Endodermal cell (in vitro differentiated cells): ENCODE data around the gene CCT4. TPM values are rescaled to one million over a fixed set of nuclear protein-coding genes. Genes with fewer than 3 reads are reported as not detected.
"Not testable (repeated sequence)": the region's sequence is repeated elsewhere in the genome, so short reads cannot be mapped to it uniquely, and the experiment has no call there.

Experiments
- DNase-seq: peaks from one replicate; pipeline ENCODE4 v3.0.0-alpha.2; 2017
- H3K27ac ChIP-seq: 2 replicates; pipeline ENCODE4 v1.5.1; 2013; ENCODE audit warnings: mild to moderate bottlenecking, low read depth, low read length, moderate library complexity
- H3K27me3 ChIP-seq: 2 replicates; pipeline ENCODE4 v1.6.1; 2013; ENCODE audit warnings: mild to moderate bottlenecking, low read length, moderate library complexity; ENCODE audit not compliant: insufficient read depth, control insufficient read depth, poor library complexity, severe bottlenecking
- H3K36me3 ChIP-seq: 2 replicates; pipeline ENCODE4 v1.7.0; 2013; ENCODE audit warnings: mild to moderate bottlenecking, low read length, moderate library complexity; ENCODE audit not compliant: control insufficient read depth, insufficient read depth
- H3K4me1 ChIP-seq: one replicate; pipeline ENCODE4 v1.7.0; 2013; ENCODE audit warnings: low read length; ENCODE audit not compliant: control insufficient read depth, insufficient read depth
- H3K4me3 ChIP-seq: 2 replicates; pipeline ENCODE4 v1.5.1; 2013; ENCODE audit warnings: mild to moderate bottlenecking, low read length, moderate library complexity
- H3K9ac ChIP-seq: 2 replicates; pipeline ENCODE4 v1.6.1; 2013; ENCODE audit warnings: mild to moderate bottlenecking, low read length, moderate library complexity; ENCODE audit not compliant: poor library complexity, severe bottlenecking; ENCODE audit errors: extremely low read depth
- H3K9me3 ChIP-seq: 2 replicates; pipeline ENCODE4 v1.6.1; 2013; ENCODE audit warnings: mild to moderate bottlenecking, low read length, moderate library complexity; ENCODE audit not compliant: control insufficient read depth
- H3K27ac Mint-ChIP-seq: 2 replicates; pipeline ENCODE4 v1.8.0; 2020; ENCODE audit warnings: mixed read lengths
- H3K27me3 Mint-ChIP-seq: 2 replicates; pipeline ENCODE4 v1.8.0; 2021; ENCODE audit warnings: mild to moderate bottlenecking, mixed read lengths; ENCODE audit not compliant: insufficient read depth
- H3K36me3 Mint-ChIP-seq: 2 replicates; pipeline ENCODE4 v1.8.0; 2020; ENCODE audit warnings: low read depth, mixed read lengths
- H3K4me1 Mint-ChIP-seq: 2 replicates; pipeline ENCODE4 v1.8.0; 2020; ENCODE audit warnings: mixed read lengths
- H3K4me3 Mint-ChIP-seq: 2 replicates; pipeline ENCODE4 v1.8.0; 2020; ENCODE audit warnings: mild to moderate bottlenecking, moderate library complexity, mixed read lengths
- H3K9me3 Mint-ChIP-seq: 2 replicates; pipeline ENCODE4 v1.8.0; 2020; ENCODE audit warnings: mild to moderate bottlenecking, mixed read lengths
- whole genome bisulfite sequencing, 2 experiments: methylation state at CpG; one replicate each; pipeline versions ENCODE4 v1.1.5 to v1.1.7; 2013; ENCODE audit warnings: missing lambda C conversion rate in 2 of 2, mixed read lengths in 1 of 2; ENCODE audit not compliant: insufficient coverage in 1 of 2, insufficient read length in 1 of 2; 5-methylcytosine and 5-hydroxymethylcytosine counted together
- total RNA-seq, 2 donors: library from RNA; stranded (reverse); fragmentation: NEBNext Ultra II Directional in 1 of 2; extraction: Animal tissue kit (Norgen Biotek cat#: 25700) in 1 of 2; gene quantifications; 2 replicates in 1 of 2; 3 replicates in 1 of 2; pipeline ENCODE4 v1.2.1, GENCODE V29; 2021
- TF ChIP-seq, protein P1 (sequence below): fragments of 200-600 bp; sonication (generic); conservative IDR thresholded peaks from 2 replicates; pipeline ENCODE4 v1.5.0; 2021; ENCODE audit warnings: antibody characterized with exemption, mild to moderate bottlenecking

Gene CCT4
- total RNA-seq, 2 donors from 2014 or later = 259 to 315 TPM

- no peak for DNase-seq
- no peak overlapping the region for H3K9ac ChIP-seq
- no peaks in the 10 kb centered on the region for H3K4me1 ChIP-seq
- H3K4me3 Mint-ChIP-seq = no peak overlapping the region
- no peaks in the 10 kb centered on the region for H3K9me3 Mint-ChIP-seq
- no peak overlapping the region for H3K27ac ChIP-seq
- H3K27me3 Mint-ChIP-seq = no peaks in the 10 kb centered on the region
- no peak overlapping the region for H3K4me3 ChIP-seq
- no peaks in the 10 kb centered on the region for H3K9me3 ChIP-seq
- peaks cover 89% of the 10 kb centered on the region for H3K36me3 ChIP-seq
- no peaks in the 10 kb centered on the region for H3K27me3 ChIP-seq
- peaks cover 73% of the 10 kb centered on the region for H3K36me3 Mint-ChIP-seq
- 96 to 100% methylated on average over 4 to 5 of the region's 5 CpGs for WGBS, 2 experiments
- H3K4me1 Mint-ChIP-seq = peaks cover 8% of the 10 kb centered on the region
- no peak overlapping the region for H3K27ac Mint-ChIP-seq
- TF ChIP-seq, protein P1, sequence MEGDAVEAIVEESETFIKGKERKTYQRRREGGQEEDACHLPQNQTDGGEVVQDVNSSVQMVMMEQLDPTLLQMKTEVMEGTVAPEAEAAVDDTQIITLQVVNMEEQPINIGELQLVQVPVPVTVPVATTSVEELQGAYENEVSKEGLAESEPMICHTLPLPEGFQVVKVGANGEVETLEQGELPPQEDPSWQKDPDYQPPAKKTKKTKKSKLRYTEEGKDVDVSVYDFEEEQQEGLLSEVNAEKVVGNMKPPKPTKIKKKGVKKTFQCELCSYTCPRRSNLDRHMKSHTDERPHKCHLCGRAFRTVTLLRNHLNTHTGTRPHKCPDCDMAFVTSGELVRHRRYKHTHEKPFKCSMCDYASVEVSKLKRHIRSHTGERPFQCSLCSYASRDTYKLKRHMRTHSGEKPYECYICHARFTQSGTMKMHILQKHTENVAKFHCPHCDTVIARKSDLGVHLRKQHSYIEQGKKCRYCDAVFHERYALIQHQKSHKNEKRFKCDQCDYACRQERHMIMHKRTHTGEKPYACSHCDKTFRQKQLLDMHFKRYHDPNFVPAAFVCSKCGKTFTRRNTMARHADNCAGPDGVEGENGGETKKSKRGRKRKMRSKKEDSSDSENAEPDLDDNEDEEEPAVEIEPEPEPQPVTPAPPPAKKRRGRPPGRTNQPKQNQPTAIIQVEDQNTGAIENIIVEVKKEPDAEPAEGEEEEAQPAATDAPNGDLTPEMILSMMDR = no peak
Measured at GRCh38 chr2:61882850-61883249, 5.6 kb downstream of the CCT4 start.

GRCh38 chr2:61879351-61879750 is 9.1 kb downstream of the CCT4 start:
- DNase-seq, H3K9me3 Mint-ChIP-seq, H3K9me3 ChIP-seq, H3K9ac ChIP-seq, H3K27ac ChIP-seq, H3K4me3 ChIP-seq, H3K4me1 ChIP-seq, H3K27me3 ChIP-seq, H3K27ac Mint-ChIP-seq, H3K27me3 Mint-ChIP-seq, H3K4me1 Mint-ChIP-seq, H3K4me3 Mint-ChIP-seq: not testable (repeated sequence)
- H3K36me3 Mint-ChIP-seq = peaks cover 80% of the 10 kb centered on the region
- WGBS, 2 experiments = 100% methylated on average over 1 of the region's 4 CpGs; no CpG with 5 or more reads in 1 of the 2 experiments
- peaks cover 97% of the 10 kb centered on the region for H3K36me3 ChIP-seq

DNA sequence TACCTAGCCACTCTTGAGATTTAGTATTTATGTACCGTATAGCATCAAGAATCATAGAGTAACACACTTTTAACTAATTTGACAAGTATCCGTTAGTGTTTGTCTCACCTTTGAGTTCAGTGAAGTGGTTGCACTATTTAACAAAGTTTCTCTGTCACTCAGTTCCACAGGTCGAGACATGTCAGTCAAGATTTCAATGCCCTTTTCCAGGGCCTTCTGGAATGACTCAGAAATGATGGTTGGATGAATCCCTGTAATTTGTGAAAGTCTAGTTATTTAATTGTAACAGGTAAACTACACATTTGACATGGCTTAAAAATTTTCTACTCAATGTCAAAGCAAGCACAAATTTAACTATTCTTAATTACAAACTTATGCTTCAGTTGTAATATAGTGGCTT is 9.7 kb downstream of the CCT4 start:
- Mint-ChIP-seq H3K4me1 (no peaks in the 10 kb centered on the region), H3K36me3 (peaks cover 82% of the 10 kb centered on the region), H3K4me3 (no peak overlapping the region), H3K27ac (no peak overlapping the region), H3K27me3 (no peaks in the 10 kb centered on the region), H3K9me3 (no peaks in the 10 kb centered on the region)
- H3K27ac ChIP-seq = no peak overlapping the region
- peaks cover 98% of the 10 kb centered on the region for H3K36me3 ChIP-seq
- H3K4me1 ChIP-seq = no peaks in the 10 kb centered on the region
- no peak overlapping the region for H3K4me3 ChIP-seq
- no peaks in the 10 kb centered on the region for H3K9me3 ChIP-seq
- no peak overlapping the region for H3K9ac ChIP-seq
- WGBS, 2 experiments = 95 to 97% methylated on average over 2 to 3 of the region's 3 CpGs
- DNase-seq = no peak
- TF ChIP-seq, protein P1 = no peak
- no peaks in the 10 kb centered on the region for H3K27me3 ChIP-seq

GRCh38 chr2:61877571-61878245 is 10.7 kb downstream of the CCT4 start:
- H3K9me3 ChIP-seq = no peaks in the 10 kb centered on the region

More at GRCh38 chr2:61877571-61878245, 10.7 kb downstream of the CCT4 start:
- H3K27ac ChIP-seq = no peak overlapping the region
- no peaks in the 10 kb centered on the region for H3K9me3 Mint-ChIP-seq
- H3K36me3 ChIP-seq = peaks cover 97% of the 10 kb centered on the region
- no peak for DNase-seq
- no peak overlapping the region for H3K9ac ChIP-seq
- no peak overlapping the region for H3K4me3 ChIP-seq
- H3K4me1 ChIP-seq = no peaks in the 10 kb centered on the region
- no peak overlapping the region for H3K4me3 Mint-ChIP-seq
- TF ChIP-seq, protein P1 = no peak
- peaks cover 80% of the 10 kb centered on the region for H3K36me3 Mint-ChIP-seq
- H3K27ac Mint-ChIP-seq = no peak overlapping the region
- H3K4me1 Mint-ChIP-seq = no peaks in the 10 kb centered on the region
- WGBS, 2 experiments = 99 to 100% methylated on average over 1 to 4 of the region's 4 CpGs
- no peaks in the 10 kb centered on the region for H3K27me3 Mint-ChIP-seq
- no peaks in the 10 kb centered on the region for H3K27me3 ChIP-seq
